Nephron progenitor cell (in vitro differentiated cells): ENCODE results near the gene DTYMK.

Experiments used
- DNase-seq: peaks from one replicate; pipeline ENCODE4 v3.0.0; 2021
- H3K27ac Mint-ChIP-seq: 2 replicates; pipeline ENCODE4 v1.8.0; 2021; ENCODE audit warnings: mild to moderate bottlenecking, moderate library complexity, mixed read lengths
- H3K27me3 Mint-ChIP-seq: 2 replicates; pipeline ENCODE4 v1.8.0; 2021; ENCODE audit warnings: mild to moderate bottlenecking, low read depth, mixed read lengths; ENCODE audit not compliant: poor library complexity
- H3K36me3 Mint-ChIP-seq: 2 replicates; pipeline ENCODE4 v1.8.0; 2021; ENCODE audit warnings: low read depth, mixed read lengths
- H3K4me1 Mint-ChIP-seq: 2 replicates; pipeline ENCODE4 v1.8.0; 2021; ENCODE audit warnings: mixed read lengths
- H3K4me3 Mint-ChIP-seq: 2 replicates; pipeline ENCODE4 v1.8.0; 2021; ENCODE audit warnings: mild to moderate bottlenecking, moderate library complexity, mixed read lengths
- H3K9me3 Mint-ChIP-seq: 2 replicates; pipeline ENCODE4 v1.8.0; 2021; ENCODE audit warnings: mild to moderate bottlenecking, moderate library complexity, mixed read lengths
- TF ChIP-seq, protein P1 (sequence below): fragments of 200-600 bp; sonication (generic); IDR thresholded peaks from 2 replicates; pipeline ENCODE4 v1.5.0; 2021; ENCODE audit warnings: antibody characterized with exemption

The DTYMK gene

DNA sequence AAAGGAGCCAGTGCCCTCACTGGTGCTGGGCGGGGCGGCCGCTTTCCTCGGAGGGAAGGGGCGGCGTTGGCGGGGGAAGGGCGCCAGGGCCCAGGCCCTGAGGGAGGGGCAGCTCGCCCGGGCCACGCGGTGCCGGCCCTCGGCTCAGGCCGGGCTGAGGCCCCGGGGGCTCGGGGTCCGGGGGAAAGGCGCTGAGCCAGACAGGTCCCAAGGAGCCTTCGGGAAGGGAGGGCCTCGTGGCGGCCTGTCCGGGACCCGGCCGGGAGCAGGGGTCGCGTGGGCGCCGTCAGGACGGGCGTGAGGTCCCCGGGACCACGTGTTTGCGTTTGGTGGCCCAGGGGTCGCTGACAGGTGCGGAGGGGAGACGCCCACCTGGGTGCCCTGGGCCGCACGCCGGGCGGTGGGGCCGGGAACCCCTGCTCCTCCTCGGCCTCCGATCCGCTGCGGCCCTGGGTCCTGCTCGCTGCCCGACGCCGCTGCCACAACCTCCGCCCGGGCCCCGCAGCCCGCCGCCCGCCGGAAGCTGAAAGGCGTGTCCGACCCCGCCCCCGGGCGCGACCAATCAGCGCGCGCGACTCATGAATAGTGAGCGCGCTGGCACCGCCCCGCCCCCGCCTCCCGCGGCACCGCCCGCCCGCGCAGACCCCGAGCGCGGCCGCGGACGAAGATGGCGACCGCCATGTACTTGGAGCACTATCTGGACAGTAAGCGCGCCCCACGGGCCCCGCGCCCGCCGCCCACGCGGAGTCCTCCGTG, 15.0 kb upstream of the DTYMK start, which contains the start of gene ING5:
TSS of gene ING5 (plus strand) at position 641 of the 756 bp plus-strand sequence. CDS start at position 668, 27 bp downstream.
- peaks cover 36% of the 10 kb centered on the region for H3K36me3 Mint-ChIP-seq
- H3K27me3 Mint-ChIP-seq = no peaks in the 10 kb centered on the region
- peaks cover 24% of the 10 kb centered on the region for H3K4me1 Mint-ChIP-seq
- DNase-seq = peak; percentile 99
- H3K4me3 Mint-ChIP-seq = peak within 1 kb of the TSS; percentile 86
- TF ChIP-seq, protein P1, sequence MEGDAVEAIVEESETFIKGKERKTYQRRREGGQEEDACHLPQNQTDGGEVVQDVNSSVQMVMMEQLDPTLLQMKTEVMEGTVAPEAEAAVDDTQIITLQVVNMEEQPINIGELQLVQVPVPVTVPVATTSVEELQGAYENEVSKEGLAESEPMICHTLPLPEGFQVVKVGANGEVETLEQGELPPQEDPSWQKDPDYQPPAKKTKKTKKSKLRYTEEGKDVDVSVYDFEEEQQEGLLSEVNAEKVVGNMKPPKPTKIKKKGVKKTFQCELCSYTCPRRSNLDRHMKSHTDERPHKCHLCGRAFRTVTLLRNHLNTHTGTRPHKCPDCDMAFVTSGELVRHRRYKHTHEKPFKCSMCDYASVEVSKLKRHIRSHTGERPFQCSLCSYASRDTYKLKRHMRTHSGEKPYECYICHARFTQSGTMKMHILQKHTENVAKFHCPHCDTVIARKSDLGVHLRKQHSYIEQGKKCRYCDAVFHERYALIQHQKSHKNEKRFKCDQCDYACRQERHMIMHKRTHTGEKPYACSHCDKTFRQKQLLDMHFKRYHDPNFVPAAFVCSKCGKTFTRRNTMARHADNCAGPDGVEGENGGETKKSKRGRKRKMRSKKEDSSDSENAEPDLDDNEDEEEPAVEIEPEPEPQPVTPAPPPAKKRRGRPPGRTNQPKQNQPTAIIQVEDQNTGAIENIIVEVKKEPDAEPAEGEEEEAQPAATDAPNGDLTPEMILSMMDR = no peak
- H3K9me3 Mint-ChIP-seq = peaks cover 12% of the 10 kb centered on the region
- H3K27ac Mint-ChIP-seq = peak within 1 kb of the TSS; percentile 57

GRCh38 chr2:241701149-241701398, 14.5 kb upstream of the DTYMK start:
- Mint-ChIP-seq H3K27me3 (no peaks in the 10 kb centered on the region), H3K36me3 (peaks cover 36% of the 10 kb centered on the region), H3K27ac (peak overlapping the region; percentile 57), H3K4me3 (peak overlapping the region; percentile 83), H3K4me1 (peaks cover 24% of the 10 kb centered on the region), H3K9me3 (peaks cover 7% of the 10 kb centered on the region)
- DNase-seq = no peak
- TF ChIP-seq, protein P1 = peak; percentile 18

DNA sequence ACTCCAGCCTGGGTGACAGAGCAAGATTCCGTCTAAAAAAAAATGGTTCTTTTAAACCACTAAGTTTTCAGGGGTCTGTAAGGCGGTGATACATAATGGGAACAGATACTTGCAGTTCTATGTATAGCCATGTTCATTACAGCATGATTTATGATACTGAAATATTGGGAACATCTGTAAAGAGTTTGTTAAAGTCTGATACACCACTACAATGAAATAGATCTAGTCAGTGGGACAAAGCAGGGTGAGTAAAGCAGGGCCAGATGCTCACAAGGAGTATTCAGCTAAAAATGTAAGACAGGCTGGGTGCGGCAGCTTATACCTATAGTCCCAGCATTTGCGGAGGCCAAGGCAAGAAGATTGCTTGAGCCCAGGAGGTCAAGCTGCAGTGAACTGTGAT, 9.0 kb upstream of the DTYMK start:
- Mint-ChIP-seq H3K36me3 (peaks cover 34% of the 10 kb centered on the region), H3K4me1 (peaks cover 5% of the 10 kb centered on the region), H3K27ac (peak overlapping the region; percentile 40), H3K9me3 (no peaks in the 10 kb centered on the region), H3K4me3 (no peak overlapping the region), H3K27me3 (no peaks in the 10 kb centered on the region)
- no peak for DNase-seq
- TF ChIP-seq, protein P1 = no peak

GRCh38 chr2:241692448-241692847, 5.8 kb upstream of the DTYMK start:
- Mint-ChIP-seq H3K27ac (no peak overlapping the region), H3K9me3 (no peaks in the 10 kb centered on the region), H3K4me1 (peaks cover 13% of the 10 kb centered on the region), H3K36me3 (peaks cover 42% of the 10 kb centered on the region), H3K27me3 (no peaks in the 10 kb centered on the region), H3K4me3 (no peak overlapping the region)
- TF ChIP-seq, protein P1 = no peak
- DNase-seq = no peak

- Mint-ChIP-seq H3K9me3 (no peaks in the 10 kb centered on the region), H3K4me3 (no peak overlapping the region), H3K27me3 (no peaks in the 10 kb centered on the region), H3K4me1 (peaks cover 26% of the 10 kb centered on the region), H3K36me3 (peaks cover 31% of the 10 kb centered on the region), H3K27ac (no peak overlapping the region)
- no peak for DNase-seq
- TF ChIP-seq, protein P1 = no peak
Observed at GRCh38 chr2:241690202-241690717, 3.6 kb upstream of the DTYMK start.

GRCh38 chr2:241689306-241689705, 2.7 kb upstream of the DTYMK start:
- H3K27ac Mint-ChIP-seq = no peak overlapping the region

More at GRCh38 chr2:241689306-241689705, 2.7 kb upstream of the DTYMK start:
- no peak for DNase-seq
- H3K4me3 Mint-ChIP-seq = peak overlapping the region; percentile 25
- TF ChIP-seq, protein P1 = no peak
- H3K36me3 Mint-ChIP-seq = peaks cover 32% of the 10 kb centered on the region
- H3K27me3 Mint-ChIP-seq = no peaks in the 10 kb centered on the region
- H3K4me1 Mint-ChIP-seq = peaks cover 32% of the 10 kb centered on the region
- H3K9me3 Mint-ChIP-seq = no peaks in the 10 kb centered on the region
